ENCODE results near the gene ST6GALNAC3.

Gene ST6GALNAC3

DNA sequence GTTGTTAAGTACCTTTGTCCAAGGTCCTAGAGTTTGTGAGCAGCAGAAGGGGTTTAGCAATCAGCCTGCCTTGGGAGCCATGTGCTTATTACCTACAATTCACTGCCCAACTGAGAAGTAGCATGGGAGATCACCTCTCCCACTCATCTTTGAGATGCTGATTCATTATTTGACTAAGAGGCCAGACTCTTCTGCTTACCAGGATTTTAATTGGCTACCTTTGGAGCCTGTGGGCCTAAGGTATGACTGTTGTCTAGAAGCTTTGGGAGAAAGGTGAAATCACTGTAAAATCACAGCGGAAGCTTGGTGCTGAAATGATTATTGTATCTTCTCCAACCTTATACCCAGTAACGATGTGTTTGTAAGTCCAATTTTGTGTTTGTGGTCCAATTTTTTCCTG, 213.4 kb downstream of the ST6GALNAC3 start:
- no peak for DNase-seq (ENCODE audit: low read depth in 2 of 2)

- no peak for DNase-seq (ENCODE audit: low read depth in 2 of 2)
Measured at GRCh38 chr1:76288758-76289483, 214.4 kb downstream of the ST6GALNAC3 start.

DNA sequence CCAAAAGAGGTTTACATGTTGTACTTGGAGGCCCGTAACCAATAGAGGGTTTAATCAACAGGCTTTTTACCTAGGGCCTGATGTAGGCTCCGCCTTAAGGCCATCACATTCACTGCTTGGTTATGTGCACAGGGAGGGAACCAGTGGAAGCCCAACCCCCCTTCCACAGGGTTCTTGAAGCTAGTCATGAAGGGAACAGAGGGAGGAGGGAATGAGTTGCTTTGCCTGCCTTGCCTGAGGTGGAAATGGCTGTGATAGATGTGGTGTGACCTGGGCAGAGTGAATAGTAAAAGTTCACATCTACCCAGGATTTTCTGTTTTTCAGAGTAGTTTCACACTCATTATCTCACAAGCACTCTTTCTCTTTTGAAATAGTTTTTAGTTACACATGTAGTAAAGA, 215.1 kb downstream of the ST6GALNAC3 start:
- no peak for DNase-seq (ENCODE audit: low read depth in 2 of 2)

DNA sequence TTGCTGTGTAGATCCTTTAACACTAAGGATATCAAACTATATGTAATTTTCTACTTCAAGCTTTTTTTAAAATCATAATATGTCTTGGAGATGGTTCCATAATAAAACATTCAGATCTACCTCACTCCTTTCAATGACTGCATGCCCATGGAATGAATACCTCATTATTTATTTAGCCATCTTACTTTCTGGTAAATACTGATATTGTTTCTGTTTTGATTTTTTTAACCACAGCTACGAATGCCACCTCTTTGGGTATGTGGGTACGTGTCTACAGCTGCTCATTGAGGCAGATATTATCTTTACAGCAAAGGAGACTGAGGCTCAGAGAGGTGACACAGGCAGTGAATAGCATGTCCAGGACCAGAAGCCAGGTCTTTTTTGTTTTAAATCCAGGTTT, 215.7 kb downstream of the ST6GALNAC3 start:
- DNase-seq (ENCODE audit: low read depth in 2 of 2), result no peak

GRCh38 chr1:76291191-76291590, 216.6 kb downstream of the ST6GALNAC3 start:
- no peak for DNase-seq (ENCODE audit: low read depth in 2 of 2)

GRCh38 chr1:76291737-76292136, 217.2 kb downstream of the ST6GALNAC3 start:
- DNase-seq (ENCODE audit: low read depth in 2 of 2), result no peak

DNA sequence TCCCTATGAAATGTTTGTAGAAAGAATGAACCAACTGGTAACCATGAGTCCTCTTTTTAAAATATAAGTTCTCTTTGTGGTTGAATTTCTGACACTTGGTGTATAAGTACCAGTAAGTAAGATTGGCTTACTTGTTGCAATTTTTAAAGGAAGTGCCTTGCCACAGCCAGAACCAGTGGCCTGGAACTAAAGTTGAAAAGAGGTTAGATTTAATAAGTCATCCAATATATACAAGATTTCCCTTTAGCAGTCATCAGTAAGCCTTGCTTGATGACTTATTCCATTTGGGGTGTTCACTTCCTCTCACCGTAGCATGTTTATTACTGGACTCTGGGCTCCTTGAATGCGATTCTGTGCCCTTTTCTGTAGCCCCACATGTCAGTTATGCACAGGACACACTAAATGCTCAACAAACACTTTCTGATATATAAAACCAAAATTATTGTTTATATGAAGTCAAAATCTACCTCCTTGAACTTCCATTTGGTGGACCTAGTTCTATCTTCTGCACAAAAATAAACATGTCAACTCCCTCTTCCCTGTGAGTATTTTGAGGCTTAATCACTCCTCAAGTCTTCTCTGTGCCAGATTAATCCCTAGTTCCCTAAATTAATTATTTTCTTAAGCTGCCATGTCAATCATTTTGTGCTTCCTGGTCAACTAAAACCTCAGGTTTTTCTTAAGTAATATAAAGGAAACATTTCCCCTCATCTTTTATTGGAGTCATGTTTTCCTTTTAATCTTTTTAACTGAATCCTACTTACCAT, 218.1 kb downstream of the ST6GALNAC3 start:
- DNase-seq (ENCODE audit: low read depth in 2 of 2), result no peak

DNA sequence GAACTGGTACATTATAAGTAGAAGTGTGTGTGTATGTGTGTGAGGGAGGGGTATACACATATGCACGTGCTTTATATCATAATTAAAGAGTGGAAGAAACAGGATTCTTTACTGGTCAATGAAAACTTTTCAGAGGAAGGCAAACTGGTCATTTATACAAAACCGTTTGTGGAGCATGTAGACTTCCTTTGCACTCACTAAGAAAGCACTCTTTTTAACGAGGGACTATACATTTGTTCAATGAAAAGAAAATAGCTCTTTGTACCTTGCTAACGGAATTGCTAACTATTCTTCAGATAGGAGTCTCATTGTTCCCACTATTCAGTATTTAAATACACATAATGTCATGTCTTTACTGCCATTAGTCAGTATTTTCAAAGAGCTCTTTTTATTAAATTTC, 219.3 kb downstream of the ST6GALNAC3 start:
- DNase-seq (ENCODE audit: low read depth in 2 of 2), result no peak

DNA sequence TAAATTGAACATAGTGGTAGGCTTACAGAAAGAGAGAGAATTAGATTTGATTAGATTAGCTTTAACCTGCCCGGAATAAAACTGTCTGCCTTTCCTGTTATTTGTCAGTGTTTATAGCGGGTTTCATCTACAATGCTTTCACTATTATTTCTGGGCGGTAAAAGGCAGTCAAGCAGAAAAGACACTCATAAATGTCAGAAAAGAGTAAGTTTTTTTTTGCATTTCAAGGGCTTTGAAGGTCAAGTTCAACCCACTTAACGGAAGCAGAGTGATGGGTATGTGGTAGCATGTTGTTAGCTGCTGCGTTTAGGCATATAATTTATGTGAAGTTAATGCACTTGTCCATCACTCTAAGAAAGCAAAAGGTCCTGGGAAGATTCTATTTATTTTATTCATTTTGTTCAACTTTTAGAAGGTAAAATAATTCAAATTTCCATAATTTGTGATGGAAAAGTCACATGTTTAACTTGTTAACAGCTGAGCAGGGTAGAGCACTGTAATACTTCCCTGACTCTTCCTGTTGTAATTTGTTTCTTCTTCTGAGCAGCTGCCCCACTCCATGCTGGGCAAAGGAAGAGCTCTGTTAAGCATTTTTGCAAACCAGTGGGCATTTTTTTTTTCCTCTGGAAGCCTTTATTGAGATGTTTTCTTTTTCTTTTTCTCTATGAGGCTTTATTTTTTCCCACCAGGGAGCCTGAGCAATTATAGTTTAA, 220.1 kb downstream of the ST6GALNAC3 start:
- no peak for DNase-seq (ENCODE audit: low read depth in 2 of 2)

DNA sequence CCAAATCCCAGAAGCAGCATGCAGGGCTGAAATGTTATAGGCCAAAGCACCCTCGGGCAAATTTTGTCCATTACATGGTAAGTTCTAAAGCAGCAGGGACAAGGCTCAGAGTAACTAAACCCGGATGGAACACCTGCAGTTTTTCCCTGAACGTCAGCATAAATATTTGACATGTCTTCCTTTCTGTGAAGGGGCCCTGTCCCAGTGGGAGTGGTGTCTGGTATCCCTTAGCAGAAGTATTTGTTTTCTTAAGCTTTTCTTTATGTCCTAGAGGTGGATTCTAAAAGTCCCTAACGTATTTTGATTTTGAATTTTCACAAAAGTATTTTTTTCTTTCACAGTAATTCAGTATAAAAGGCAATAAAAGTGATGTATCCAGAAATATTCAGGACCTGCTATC, 223.9 kb downstream of the ST6GALNAC3 start:
- DNase-seq (ENCODE audit: low read depth in 2 of 2), result no peak

DNA sequence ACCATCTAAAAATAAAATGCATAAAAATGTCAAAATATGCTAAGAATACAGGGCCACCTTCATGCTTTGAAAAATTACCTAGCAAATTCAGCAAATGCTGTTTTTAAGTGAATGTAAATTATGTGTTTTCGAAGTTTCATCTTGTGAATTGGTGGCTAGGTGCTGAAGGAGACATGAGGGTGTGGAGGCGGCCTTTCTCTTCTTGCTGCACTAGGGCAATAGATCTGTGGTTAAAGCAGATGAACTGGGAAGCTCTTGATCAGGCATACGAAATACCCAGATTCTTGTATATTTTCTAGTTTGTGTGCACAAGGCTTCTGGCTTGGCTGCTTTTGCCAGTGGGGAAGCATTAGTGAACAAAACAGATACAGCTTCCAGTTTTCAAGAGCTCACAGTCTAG, 224.5 kb downstream of the ST6GALNAC3 start:
- DNase-seq (ENCODE audit: low read depth in 2 of 2), result no peak

DNA sequence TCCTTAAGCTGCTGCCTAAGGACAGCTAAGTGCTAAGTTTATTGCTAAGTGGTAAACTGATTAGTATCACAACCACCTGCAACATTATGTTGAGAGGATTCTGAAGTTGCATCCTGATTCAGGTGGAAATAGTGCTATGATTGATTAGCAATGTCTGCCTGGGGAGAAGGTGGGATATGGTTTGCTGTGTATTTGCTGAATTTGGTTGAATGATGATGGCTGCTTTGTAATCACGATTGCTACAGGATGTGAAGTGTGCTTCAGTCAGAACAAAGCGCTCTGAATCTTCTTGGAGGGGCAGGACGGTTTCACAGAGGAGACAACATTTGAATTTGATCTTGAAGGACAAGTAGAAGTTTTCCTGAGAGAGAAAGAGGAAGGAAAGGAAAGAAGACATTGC, 226.0 kb downstream of the ST6GALNAC3 start:
- no peak for DNase-seq (ENCODE audit: low read depth in 2 of 2)

GRCh38 chr1:76302711-76303339, 228.3 kb downstream of the ST6GALNAC3 start:
- no peak for DNase-seq (ENCODE audit: low read depth in 2 of 2)

DNA sequence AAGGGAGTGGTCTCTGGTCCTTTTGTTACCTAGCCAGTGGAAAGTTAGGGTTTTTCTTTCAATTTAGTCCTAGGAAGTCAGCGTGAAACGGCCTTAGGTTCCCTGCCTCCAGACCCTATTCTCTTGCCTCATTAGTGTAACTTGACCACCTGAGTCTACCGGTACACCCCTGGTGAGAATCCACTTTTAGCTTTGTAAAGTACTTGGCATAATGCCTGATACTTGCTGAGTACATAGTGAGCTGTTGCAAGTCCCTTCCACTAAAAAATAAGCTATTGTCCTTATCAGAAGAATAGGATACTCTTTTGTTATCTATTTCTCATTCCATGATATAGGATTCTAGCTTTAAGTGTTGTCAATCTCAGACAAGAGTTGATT, 228.8 kb downstream of the ST6GALNAC3 start:
- no peak for DNase-seq (ENCODE audit: low read depth in 2 of 2)

DNA sequence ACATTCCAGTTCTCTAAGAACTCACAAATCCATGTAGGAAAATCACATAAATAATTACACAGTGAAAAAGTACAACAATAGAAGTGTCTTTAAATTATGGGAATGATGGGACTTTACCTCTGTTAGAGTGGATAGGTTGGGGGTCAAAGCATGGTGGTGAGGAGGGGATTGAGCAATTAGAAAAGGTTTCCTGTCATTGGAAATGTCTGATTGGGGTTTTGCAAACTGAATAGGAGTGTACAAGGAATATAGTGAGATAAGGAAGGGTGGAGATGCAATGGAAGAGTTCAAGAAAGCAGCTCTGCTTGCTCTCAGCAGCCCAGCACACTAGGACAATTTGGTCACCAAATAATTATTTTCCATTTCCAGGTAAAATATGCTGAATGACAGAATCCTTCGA, 238.8 kb downstream of the ST6GALNAC3 start:
- no peak for DNase-seq (ENCODE audit: low read depth in 2 of 2)

GRCh38 chr1:76314730-76315129, 240.2 kb downstream of the ST6GALNAC3 start:
- DNase-seq (ENCODE audit: low read depth in 2 of 2), result no peak

- DNase-seq (ENCODE audit: low read depth in 2 of 2), result no peak
Measured at GRCh38 chr1:76317299-76317900, 242.9 kb downstream of the ST6GALNAC3 start.

DNA sequence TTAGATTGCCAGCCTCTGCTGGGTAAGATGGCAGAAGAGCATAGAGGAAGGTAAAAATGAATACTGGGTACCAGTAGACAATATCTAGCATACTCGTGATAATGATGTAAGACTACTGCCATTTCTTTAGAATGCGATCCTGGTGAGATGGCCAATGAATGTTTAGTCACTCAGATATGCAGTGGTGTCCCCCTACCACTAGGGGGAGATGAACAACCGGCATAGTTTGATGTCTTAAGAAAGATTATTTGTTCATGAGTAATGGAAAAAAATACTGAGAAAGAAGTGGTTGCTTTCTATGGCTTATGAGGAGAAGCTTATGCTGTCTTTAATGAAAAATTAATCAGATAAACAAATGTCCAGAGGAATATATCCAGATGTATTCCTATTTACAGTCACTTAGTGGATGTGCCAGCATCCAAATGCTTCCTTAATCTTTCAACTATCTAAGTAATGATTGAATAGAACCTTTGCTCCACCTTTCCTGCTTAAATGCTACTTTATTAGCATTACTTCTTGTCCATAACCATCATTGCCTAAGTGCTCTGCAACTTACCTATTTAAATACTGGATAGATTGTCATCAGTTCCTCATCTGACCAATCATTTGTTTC, 256.6 kb downstream of the ST6GALNAC3 start:
- peak in 1 of 2 donors; percentile 21 for DNase-seq (ENCODE audit: low read depth in 2 of 2)

GRCh38 chr1:76335882-76336281, 261.3 kb downstream of the ST6GALNAC3 start:
- no peak for DNase-seq (ENCODE audit: low read depth in 2 of 2)

DNA sequence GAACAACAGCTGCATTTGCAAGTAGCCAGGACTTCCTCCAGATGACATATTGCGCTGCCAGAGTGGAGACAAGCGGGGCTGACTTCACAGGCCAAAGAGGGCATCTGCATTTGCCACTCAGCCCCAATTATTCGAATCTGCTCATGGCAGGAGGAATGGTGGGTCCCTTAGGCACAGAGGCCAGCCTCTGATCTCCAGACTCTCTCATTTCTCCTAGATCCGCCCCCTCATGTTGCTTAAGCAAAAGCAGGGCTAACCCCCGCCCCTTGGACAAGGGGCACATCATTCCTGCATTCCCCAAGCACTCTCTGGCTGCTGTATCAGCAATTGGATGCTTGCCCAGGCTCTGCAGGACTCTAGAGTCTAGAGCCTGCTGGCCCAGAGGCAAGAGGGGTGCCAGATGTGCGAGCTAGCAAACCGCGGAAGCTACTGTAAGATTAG, 262.4 kb downstream of the ST6GALNAC3 start:
- DNase-seq (ENCODE audit: low read depth in 2 of 2), result no peak

GRCh38 chr1:76337542-76338219, 263.1 kb downstream of the ST6GALNAC3 start:
- no peak for DNase-seq (ENCODE audit: low read depth in 2 of 2)

Measured in stimulated activated CD4-positive, alpha-beta T cell treated with anti-CD3 and anti-CD28 coated beads, Interleukin-1b, Interleukin-23, amount 100 ng/mL, for 4 hours (primary cell).